GM19467 (cell line): ENCODE results near the gene SELENOH.

Source experiments
- ATAC-seq: cut with Tn5 transposase; IDR thresholded peaks from one replicate; pipeline ENCODE4 v1.9.1; 2021; ENCODE audit warnings: mild to moderate bottlenecking, moderate library complexity; ENCODE audit not compliant: unreplicated experiment

The SELENOH gene

DNA sequence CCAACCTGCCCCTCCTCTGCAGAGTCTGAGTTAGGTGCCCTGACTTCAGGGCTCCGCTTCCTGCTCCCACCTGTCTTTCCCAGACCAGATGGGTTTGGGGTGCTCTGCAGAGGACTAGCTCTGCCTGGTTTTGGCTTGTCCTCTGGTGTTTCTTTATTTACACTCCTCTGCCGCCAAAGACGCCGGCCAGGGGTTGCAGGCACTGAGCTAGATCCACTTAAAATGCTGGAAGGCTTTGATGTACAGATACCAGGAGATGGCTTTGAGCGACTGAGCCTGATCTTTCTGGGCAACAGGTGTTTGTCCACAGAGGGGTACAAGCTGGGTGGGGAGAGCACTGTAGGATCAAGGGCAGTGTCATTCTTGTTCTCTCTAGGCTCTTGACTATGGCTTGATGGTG is 3.9 kb downstream of the SELENOH start:
- ATAC-seq = no peak

DNA sequence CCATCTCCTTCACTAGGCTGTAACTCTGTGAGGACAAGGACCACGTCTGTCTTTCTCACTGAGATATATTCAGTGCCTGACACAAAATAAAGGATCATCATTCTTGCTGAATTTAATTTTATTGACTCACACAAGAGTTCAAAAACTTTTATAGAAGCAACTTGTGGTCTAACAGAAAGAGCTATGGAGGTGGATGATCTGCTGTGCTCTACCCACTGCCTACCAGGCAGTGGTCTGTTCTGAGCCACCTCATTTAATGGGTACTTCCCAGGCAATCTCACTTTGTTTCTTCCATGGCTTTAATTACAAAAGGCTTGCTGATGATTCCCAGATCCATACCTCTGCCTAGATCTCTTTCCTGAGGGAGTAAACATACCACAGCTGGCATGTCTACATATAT is 5.6 kb downstream of the SELENOH start:
- no peak for ATAC-seq

DNA sequence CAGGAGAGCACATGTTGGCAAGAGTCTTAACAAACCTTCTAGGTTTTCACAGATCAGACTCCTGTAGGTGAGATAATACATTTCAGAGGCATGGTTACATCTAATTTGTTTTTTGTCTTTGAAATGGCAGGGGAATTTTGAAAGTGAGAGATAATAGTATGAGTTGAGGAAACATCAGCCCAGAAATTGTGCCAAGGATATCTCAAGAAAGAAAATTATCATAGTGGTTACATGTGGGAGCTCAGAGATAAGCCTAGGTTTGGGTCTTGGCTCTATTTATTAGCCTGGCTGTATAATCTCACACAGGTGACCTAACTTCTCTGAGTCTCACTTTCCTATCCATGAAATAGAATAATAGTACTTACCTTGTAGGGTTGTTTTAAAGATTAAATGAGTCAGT is 9.9 kb downstream of the SELENOH start:
- ATAC-seq = no peak

DNA sequence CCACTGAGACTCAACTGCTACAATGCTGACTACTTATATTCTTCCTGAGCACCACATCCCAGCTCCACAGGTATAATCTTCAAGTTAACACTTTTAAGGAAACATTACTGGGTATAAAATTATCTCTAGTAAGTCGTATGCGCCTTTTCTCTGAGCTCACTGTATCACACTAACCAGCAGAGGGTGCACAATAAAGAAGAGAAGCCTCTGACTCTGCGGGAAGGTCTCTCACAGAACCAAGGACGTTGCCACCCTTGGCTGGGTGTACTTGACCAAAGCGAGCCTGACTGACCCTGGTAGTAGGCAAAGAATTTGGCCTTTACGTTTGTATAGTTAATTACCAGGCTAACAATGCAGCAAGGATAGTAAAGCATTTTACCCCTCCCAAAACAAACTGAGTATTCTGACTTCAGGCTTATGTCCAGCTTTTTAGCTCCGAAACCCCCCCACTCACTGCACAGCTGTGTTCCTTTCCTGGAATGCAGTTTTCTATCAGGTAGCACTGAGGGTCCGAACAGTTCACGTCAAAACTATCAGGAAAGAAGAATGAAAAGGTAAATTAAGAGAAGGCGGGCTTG is 10.5 kb downstream of the SELENOH start, which contains the start of gene BTBD18:
Gene BTBD18, minus strand, starts transcription at position 144 of the 578 bp plus-strand sequence. CDS start 631 bp downstream, outside the sequence.
- no peak for ATAC-seq

DNA sequence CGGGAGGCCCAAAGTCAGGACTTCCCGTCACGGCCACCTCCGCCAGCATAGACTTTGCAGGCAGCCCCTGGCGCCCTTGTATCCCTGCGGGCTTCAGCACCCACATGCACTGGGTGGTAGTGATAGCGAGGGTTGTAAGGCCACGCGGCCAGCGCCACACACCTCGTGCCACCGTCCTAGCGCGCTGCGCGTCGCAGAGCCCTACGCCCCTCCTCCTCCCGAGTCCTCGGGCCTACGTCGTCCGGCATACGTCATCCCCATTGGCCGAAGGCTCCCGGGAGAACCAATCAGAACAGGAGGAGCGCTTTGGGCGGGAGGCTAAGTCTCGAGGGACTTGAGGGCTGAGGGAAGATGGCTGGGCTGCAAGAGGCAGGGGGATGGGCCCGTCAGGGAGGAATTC is 11.7 kb downstream of the SELENOH start:
- ATAC-seq = no peak

DNA sequence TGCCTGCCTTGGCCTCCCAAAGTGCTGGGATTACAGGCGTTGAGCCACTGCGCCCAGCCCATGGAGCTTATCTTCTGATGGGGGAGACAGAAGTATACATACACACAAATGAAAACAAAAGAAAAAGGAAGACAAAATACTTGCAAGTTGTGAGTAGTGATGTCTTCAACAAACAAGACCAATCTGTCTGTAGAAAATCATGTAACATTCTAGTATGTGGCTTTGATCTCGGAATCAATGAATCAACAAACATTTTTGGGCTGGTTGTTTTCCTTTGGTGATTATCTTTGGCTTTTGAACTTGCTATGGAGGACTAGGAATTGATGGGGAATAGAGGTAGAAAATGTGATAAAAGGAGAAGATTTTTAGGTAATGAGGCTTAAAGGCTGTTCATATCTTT is 16.9 kb downstream of the SELENOH start:
- ATAC-seq = no peak

DNA sequence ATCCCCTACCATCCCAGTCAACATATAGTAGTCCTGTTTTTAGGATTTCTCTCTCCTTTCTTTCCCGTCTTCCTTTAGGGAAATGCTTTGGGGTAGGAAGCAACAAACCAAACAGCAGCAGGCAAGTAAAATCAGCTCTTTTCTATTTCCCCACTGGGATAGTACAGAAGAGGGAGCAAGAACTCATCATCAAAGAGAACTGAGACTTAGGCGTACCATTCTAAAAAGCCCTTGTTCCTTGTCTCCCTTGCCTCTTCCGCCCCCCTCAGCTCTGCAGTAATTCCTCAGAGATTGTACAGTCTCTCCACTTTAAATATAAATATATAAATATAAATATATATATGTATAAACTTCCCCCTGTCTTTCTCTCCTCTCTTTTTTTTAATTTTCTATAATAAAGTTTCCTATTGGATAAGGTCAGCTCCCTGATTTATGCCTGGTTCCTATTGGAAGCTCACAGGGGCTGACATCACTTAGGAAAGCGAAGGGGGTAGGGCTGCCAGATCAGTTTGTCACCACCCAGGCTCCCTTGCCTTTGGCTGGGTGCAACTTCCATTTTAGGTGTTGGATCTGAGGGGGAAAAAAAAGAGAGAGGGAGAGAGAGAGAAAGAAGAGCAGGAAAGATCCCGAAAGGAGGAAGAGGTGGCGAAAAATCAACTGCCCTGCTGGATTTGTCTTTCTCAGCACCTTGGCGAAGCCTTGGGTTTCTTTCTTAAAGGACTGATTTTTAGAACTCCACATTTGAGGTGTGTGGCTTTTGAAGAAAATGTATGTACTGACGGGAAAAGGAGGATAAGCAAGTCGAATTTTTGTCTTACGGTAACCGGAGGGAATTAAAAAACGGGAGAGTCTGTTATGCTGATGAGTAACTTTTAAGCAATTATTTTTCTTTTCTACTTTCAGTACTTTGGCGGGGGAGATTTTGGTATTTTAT is 20.3 kb downstream of the SELENOH start, which contains the start of gene CTNND1:
Gene CTNND1, plus strand, starts transcription at position 502 of the 934 bp plus-strand sequence. CDS start 29,677 bp downstream, outside the sequence.
- peak; percentile 81 for ATAC-seq

DNA sequence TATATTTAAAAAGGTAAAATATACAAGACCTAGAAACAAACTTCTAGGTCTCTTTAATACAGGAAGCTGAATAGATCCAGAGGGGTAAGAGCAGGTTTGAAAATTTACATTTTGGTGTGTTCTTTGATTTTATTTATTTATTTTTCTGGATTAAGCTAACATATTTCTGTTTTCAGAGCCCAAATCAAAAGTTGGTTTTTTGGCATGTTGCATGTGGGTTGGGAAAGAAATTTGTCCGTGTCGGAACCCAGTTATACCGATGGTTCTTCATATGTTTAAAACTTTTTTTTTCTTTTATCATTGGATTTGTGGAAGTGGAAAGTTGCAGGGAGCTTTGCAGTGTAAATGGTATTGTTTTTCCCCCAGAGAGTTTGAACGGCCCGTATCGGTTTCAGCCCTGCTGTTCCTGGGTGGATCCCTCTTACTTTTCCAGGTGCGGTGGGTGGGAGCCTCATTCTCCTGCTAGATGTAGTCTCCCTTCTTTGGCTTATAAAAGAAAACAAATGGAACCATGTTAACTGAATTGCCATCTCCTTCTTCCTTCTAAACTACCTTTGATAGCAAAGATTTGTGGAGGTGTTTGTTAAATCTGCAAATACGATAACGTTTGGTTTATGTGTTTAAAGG is 21.1 kb downstream of the SELENOH start:
- ATAC-seq = no peak

DNA sequence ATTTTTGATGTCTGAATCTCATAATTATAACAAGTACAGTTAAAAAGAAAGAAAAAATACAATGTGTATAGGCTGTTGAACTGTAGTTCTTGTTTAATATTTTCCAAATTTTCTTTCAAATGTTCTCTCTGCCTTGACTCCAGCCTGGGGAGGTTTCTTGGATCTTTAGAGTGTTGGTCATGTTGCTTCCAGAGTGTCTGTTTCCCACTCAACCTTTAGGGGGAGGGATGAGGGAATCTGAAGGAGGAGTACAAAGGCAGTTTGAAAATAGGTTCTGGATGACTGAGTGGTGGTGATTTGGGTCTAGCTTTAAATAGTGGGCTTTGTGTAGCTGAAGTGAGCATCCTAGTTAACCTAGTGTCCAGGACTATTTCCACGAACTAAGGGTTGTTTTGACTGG is 22.3 kb downstream of the SELENOH start:
- ATAC-seq = no peak

DNA sequence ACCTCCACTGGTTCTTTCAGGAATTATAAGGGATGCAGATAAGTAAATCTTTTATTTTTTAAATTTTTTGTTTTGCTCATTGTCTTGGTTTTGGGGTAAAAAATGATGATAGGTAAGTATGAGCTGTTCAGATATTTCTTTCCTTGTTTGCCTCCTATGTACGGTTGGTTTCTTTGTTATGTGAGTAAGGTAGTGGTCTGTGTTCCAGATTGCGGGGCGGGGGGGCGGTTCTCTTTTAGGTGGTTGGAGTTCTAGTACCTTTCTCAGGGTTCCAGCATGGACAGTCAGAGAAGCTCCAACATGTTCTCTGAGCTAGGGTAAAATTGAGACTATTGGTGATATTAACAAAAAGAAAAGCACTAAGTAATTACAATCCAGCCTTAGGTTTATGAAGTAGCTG is 22.7 kb downstream of the SELENOH start:
- no peak for ATAC-seq

DNA sequence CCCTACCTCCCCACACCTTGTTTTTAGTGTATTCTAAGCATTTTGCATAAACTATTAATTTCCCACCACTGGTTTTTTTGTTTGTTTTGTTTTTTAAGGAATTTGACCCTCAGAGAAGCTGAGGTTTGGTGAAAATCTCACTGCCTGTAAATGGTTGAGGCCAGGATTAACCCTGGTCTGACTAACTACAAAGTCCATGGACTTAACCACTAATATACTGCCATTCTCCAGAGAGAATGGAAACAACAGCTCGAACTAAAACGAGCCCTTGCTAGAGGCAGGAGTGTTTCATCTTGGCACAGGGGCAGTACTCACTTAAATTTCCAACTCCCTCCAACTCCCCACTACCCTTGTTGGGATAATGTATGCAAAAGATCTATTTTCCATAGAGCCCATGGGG is 23.3 kb downstream of the SELENOH start:
- ATAC-seq = no peak

DNA sequence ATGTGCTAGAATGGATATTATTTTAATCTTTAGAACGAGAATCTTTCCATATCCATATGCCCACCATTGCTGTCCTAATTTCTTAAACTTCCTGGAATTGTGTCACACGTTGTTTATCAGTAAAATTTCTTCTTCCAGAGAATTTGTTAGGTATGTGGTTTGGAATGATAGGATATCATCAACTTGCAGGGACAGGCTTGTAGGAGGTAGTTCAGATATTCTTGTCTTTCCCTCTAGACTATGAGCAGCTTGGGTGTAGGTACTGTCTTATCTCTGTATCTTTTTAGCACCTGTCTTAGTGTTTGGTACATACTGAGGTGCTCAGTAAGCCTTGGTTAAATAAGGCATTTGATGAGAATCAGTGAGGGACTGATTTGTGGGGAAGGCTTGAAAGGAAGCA is 23.7 kb downstream of the SELENOH start:
- no peak for ATAC-seq

DNA sequence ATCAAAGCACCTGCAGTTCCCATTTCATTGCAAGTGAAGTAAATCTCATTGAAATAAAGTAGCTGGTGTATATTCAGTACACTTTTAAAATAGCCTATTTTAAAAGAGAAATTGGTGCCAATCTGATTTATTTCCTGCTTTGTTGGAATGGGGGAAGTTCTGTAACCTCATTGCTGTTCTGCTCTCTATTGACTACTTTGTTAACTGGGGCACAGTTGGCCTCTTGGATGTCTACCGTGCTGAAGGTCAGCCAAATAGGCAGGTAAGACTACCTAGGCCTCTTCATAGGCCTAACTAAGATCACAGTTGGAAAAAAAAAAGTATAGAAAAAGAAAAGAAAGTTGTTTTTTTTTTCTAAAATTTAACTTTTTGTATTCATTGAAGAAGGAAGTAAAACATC is 29.5 kb downstream of the SELENOH start:
- ATAC-seq = no peak

DNA sequence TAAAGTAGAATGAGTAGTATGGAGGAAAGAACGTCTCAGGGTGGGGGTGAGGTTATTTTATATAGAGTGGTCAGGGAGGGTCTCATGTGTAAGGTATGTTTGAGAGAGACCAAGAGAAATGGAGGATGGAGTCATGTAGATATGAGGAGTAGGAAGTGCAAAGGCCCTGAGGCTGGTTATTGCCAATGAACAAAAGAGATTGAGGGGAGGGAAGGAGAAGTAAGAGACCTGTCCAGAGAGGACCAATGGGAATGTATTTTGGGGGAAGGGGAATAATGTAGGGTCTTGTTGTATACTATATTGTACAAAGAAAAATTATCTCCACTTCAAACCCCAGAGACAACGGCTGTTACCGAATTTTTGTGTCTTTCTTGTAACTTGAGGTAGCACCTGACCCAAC is 30.1 kb downstream of the SELENOH start:
- ATAC-seq = no peak

DNA sequence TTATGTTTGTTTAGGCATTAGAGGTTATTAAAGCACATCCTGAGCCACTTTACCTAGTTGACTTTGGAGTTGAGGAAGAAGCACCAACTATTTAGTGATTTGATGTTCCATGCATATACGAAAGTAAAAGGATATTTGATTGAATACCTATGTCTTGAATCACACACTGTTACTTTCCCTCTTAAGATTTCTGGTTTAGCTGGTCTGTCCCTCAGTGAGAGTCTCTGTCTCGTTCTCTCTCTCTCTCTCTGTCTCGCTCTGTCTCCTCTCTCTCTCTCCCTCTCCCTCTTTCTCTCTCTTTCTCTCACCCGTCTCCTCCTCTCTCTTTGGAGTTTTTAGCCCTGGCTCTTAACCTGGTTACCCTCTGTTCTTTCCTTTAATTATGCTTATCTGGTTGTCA is 31.3 kb downstream of the SELENOH start:
- ATAC-seq = no peak

DNA sequence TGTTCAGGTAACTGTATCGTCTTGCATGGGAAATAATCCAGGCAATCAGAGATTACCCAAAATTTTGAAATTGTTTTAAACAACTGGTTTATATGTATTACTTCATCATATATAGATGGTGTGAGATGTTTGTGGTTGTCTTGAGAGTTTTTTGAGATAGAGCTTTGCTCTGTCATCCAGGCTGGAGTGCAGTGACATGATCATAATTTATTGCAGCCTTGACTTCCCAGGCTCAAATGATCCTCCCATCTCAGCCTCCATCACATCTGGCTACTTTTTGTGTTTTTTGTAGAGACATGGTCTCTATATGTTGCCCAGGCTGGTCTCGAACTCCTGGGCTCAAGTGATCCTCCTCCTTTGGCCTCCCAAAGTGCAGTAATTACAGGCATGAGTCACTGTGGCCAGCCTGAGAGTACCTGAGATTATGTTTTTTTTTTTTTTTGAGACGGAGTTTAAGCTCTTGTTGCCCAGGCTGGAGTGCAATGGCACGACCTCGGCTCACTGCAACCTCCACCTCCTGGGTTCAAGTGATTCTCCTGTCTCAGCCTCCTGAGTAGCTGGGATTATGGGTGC is 31.8 kb downstream of the SELENOH start:
- ATAC-seq = no peak

DNA sequence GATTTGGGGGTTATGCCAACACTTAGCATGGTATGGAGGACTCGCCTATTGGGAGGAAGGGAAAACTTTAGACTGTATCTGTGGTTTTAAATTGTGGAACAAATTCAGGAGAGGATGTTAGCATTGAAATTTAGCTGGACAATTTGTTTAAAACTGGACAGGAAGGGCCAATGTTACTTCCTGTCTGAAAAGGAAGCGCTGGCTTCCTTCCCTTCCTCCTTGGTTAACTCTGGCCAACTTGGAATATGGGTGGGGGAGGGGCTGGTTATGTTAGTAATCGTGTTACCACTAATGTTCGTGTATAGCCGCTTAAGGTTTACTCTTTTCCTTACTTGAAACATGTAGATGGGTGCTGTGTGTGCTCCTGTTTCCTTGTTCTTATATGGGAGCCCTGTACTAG is 34.2 kb downstream of the SELENOH start:
- ATAC-seq = no peak

DNA sequence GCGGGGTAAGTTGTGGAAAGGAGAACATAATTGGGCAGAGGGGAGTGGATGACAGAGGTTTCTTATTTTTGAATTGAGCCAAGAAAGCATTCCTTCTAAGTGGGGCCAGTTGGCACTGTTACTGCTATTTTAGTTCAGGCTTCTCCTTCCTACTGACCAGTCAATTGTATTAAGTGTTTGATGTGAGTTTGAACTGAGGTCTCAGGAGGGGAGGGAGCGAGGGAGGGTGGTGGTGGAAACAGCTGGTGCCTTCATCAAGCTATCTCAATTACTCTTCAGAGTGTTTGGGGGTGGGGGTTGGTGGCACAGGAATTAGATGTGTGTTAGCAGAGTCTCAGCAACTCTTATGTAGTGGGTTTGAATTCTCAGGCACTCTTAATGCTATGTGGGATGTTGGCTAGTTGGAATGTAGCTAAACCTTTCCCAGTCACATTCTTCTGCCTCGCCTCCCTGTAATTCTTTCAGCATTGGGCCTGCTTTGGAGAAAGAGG is 34.8 kb downstream of the SELENOH start:
- ATAC-seq = no peak

DNA sequence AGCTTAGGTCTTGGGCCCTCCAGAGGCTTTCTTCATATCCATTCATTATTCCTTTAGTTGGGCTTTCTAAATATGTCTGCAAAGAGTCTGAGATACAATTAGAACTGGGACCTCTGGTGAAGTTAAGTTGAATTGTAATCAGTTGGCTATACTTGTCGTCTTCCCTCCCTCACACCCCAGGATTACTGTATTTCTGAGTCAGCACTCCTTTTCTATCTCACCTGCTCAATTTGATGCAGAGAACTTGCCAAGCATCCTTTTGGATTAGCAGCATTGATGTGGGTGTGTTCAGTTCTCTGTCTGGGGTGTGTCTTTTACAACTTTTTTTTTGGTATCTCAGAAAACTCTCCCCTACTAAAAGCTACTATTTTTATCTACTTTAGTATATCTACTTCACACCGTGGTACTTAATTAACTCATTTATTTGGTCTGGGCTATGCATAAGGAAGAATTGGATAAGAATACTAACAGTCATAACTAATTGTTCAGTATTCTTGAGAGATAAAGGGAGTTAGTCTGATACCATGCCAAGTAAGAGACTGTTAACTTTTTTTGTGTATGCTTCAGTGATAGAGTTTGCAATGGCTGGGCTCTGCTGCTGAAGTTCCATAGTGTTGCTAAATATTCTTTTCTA is 35.4 kb downstream of the SELENOH start:
- ATAC-seq = no peak

DNA sequence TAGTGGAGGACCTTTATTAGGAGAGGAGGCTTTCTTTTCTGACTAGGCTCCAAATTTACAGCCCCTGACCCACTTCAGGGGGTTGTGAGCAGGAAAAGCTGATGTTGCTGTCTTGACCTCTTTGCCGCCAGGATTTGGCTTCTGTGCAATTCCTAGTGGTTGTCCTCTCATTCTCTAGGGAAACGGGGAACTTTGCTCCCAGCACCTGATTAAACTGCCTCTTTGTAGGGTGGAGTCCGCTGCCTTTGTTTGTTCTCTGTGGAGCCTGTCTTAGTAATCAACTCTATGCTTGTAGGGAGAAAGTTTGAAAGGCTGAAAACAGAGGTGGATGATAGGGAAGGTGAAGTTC is 36.7 kb downstream of the SELENOH start:
- no peak for ATAC-seq
